NOMO-1 treated with dmso at 0.1 percent for 144 hours (cell line): ENCODE data around the gene PPP1CA.

Experiments used
- DNase-seq: peaks from one replicate; lab custom pipeline; 2025; ENCODE audit not compliant: unreplicated experiment; lab: John Stamatoyannopoulos, UW

PPP1CA gene

DNA sequence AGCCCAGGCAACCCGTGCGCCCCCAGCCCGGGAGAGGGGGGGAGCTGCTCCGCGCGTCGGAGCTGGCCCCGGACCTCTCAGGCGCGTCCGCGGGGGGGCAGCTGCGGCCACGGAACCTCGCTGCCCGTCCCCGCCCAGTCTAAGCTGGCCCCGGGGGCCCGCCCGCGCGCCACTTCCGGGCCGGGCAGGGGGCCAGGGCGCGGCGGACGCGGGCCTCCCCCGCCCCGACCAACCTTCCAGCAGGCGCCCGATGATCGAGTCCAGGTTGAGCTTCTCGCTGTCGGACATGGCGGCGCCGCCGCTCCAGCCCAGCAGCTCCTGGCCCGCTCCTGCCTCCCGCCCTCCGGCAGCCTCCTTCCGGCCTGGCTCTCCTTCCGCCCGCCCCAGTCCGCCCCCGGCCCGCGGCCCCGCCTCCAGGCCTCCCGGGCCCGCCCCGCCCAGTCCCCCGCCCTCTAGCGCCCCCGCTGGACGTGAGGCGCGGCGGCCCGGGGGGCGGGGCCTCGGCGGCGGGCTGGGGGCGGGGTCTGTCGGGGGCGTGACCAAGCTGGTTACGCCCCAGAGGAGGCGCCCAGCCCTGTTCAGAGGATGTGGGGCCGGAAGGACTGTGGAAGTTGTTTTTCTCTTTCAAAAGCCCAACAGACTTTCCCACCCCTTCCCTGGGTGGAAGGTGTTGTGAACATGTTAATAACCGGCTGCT is at the start of gene PPP1CA:
Gene PPP1CA, minus strand, starts transcription at position 364 of the 697 bp plus-strand sequence. Its CDS starts 76 bp downstream, at position 288.
- peak; percentile 89 for DNase-seq

DNA sequence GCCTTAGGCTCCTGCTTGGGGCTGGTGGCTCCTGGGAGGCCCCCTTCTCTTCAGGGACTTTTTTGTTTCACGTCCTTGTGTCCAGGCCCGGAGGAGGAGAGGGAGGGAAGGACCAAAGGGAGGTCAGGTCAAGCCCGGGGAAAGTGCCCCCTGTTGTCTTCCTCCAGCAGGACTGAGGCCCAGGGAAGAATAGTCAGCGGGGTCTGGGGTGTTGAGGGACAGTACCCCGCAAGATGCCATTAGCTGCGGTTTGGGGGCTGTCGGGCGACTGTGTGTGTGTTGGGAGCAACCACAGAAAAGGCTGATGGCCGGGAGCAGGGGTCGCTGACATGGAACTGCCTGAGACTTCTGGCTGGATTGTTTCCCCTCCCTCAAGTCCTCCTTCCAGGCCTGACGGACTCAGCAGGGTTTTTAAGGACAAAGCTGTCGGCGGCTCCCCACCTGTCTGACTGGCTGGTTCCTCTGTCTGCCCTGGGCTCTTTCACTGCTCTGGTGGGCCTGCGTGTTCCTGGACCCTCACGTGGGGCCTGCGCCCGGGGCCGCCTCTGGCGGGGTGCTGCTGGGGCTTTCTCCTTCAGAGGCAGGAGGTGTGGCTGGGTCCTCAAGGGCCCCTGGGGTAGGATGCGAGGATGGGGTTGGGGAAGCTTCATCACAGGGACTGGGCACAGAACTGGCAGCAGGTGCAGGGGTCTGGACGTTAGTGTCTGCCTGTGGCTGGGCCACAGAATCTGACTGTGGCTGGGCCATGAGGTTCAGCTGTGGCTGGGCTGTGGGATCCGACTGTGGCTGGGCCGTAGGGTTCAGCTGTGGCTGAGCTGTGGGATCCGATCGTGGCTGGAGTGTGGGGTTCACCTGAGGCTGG is 49.4 kb upstream of the PPP1CA start:
- no peak for DNase-seq

DNA sequence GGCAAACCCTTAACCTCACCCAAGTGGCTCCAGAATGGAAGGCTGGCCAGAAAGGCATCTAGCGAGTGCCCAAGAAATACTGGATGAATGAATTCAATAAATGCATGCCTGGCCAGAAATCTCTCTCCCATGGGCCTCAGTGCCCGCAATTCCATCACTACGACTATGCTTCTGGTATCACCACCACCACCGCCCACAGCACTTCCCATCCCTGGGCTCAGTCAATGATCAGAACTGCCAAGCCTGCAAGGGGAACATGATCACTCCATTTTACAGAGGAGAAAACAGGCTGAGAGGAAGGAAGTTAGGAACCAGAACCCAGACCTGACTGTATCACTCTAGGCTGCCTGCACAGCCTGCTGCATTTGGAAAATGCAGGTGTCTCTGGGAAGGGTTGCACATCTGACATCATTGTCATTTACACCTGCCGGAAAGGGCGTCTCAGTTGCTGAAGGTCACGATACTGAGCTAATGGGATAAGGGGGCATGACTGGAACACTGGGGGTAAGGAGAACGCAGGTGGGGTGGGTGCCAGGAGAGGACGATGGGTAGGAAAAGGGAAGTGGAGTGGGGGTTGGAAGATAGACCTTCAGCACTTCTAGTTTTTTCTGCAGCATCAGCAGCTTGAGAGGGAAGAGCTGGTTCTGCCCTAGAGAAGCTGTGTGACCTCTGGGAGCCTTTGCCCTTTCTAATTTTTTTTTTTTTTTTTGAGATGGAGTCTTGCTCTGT is 47.6 kb upstream of the PPP1CA start:
- peak; percentile 20 for DNase-seq

DNA sequence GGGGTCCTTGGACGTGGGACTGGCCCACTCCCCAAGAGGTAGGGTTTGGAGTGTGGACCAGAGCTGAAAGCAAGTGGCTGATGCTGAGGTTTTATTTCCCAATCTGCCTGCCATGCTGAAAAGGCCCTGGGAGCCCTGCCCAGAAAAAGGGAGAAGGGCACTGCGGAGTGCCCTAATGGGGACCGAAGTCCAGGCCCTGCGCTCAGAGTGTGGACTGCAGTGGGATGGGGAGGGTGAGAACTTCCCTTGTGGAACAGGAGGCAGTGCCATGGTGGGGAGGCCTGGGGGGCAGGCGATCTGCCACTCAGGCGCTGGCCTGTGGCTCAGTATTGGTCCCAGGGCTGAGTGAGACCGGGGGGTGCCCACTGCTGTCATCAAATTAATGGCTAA is 46.6 kb upstream of the PPP1CA start:
- DNase-seq, result no peak

DNA sequence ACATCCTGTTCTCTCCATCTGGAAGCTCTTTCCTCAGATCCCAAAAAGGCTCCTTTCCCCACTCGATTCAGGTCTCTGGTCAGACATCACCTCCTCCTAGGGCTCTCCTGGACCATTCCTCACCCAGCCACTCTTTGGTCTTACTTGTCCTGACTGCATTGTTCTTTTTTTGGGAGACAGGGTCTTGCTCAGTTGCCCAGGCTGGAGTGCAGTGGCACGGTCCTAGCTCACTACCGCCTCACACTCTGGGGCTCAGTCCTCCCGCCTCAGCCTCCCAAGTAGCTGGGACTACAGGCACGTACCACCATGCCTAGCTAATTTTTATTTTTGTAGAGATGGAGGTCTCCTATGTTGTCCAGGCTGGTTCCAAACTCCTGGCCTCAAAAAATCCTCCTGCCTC is 43.9 kb upstream of the PPP1CA start:
- DNase-seq, result no peak

DNA sequence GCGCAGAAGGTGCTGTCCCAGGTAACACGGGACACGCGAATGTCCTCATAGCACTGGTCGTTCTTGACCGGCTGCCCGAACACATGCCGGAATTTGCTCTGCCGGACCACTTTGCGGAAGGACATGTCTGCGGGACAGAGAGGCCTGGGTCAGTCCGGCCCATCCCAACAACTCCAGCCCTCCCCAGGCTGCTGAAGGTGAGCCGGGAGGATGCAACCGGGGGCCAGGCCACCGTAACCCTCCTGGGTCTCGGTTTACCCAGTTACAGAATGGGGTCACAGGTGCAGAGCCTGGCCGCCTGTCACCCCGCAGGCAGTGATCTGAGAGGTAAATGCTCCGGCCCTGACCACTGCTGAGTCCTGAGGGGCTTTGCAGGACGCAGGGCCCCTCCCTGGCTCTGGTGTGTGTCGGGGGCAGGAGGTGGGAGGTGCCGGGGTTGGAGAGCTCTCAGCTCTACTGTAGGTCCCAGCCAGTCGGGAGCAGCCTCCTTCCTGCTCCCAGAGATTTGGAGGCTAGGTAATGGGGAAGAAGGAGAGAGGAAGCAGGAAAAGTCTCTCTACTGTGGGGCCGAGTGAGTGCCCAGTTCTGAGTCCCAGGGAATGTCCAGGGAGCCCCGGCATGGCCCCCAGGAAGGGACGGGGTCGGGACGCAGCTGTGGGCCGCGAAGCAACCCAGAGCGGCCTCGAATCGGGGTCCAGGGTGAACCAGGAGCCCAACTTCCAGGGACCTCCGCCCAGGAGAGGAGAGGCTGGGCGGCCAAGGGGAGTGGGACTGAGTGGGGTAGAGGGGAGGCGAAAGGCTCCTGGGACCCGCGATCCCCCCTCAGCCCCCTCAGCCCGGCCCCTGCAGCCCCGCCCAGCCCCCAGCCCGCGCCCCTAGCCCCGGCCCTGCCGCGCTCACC is 41.1 kb upstream of the PPP1CA start:
- no peak for DNase-seq

DNA sequence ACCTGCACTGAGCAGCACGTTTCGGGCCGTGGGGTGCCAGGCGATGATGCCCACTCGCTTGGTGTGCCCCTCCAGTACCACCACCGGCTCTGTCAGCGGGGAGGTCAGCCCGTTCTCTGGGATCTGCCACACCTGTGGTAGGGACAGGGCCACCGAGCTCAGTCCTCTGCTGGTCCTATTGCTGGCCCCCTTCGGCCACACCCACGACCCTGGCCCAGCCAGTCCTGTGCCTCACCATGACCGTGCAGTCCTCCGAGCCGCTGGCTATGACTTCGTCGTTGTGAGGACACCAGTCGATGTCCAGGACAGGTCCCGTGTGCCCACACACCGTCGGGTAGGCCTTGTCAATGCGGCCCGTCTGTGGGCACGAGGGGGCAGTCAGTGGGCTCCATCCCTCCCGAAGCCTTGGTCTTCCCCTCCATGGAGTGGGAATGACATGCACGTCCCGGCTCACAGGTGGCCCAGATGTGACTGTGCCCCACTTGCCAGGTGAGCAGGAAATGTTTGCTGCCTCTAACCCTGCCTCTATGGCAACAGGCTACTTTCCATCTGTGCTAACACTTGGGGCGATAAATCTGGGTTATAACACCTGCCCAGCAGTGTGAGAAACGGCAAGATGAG is 40.2 kb upstream of the PPP1CA start:
- no peak for DNase-seq

DNA sequence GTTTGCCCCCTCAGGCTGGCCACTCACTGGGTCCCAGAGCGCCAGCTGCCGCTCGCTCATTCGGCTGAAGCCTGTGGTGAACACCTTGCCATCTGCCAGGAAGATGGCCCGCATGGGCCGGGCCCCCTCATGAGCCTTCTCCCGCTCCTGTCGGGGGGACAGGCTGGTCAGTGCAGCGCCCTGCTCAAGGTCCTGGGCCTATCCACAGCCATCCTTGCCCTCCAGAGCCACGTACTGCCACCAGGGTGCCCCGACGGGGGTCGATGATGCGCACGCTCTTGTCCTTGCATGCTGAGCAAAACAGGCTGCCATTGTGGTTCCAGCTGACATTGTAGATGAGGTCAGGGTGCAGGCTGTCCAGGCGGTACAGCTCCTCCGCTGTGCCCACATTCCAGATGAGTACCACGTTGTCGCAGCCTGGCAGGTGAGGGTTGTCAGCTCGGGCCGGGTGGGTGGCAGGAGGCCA is 39.5 kb upstream of the PPP1CA start:
- no peak for DNase-seq

DNA sequence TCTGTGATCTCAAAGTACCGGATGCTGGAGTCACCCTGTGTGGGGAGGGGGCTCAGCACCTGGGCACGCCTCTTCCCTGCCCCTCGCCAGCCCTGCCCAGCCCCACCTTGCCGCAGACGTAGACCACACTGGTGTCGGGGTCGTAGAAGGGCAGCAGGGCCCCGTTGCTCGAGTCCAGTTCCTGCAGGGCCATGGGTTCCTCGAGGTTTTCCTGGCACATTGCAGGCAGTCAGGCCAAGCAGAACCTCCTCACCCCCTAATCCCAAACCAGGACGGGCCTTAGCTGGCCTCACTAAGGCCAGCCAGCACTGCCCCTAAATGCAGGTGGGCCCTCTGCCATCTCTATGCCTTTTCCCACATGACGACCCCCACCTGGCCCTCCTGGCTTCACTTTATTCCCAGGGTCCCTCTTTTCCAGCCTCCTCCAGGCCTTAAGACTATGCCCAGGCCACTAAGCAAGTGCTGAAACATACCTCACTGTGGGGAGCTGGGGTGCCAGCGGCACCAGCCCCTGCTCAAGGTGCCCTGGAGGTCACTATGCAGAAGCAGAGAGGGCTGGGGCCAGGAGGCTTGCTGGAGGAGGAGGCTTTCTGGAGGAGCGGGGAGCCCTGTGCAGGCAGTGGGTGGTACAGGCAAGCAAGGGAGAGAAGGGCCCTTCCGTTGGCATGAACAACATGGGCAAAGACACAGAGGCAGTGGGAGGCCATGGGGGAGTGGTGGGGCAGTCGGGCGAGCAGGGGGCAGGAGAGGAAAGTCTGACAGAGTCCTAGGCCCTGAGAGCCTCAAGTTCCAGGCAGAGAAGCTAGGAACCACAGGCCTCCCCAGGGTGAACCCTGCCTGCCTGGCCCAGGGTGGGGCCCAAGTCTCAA is 38.8 kb upstream of the PPP1CA start:
- DNase-seq, result no peak

DNA sequence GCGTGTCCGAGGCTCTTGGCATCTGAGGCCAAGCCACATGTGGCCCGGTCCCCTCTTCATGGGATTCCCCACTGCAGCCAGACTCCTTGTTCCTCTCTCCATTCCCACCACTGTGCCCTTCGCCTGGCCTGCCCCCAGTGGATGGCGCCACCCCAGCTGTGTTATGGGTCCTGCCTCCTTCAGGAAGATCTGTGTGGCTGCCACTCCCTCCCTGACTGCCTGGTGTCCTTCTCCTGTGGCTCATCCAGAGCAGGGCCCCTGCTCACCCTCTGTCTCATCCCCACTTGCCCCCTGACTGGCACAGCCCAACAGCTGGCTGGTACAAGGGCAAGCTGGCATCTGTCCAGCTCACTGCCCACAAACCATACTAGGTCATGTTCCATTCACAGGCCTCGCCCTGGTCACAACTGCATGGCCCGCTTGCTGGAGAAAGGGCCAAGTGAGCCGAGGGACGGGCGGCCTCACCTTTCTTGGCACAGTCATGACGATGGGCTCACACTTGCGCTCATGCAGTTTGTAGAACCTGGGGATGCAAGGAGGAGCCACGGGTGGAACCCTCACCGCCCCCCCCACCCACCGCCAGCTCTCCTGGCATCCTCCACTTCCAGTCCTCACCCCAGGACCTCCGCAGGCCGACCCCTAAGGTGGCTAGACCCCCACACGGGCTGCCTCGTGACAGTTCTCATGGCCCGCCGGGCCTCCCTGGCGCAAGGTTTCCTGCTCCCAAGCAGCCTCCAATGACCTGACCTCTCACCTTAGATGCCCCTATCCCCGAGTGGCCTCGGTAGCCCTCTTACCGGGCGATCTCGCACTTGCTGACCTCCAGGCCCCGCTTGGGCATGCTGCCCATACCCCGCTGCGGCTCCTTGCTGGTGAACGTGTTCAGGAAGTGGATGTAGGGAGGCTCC is 37.9 kb upstream of the PPP1CA start:
- no peak for DNase-seq

DNA sequence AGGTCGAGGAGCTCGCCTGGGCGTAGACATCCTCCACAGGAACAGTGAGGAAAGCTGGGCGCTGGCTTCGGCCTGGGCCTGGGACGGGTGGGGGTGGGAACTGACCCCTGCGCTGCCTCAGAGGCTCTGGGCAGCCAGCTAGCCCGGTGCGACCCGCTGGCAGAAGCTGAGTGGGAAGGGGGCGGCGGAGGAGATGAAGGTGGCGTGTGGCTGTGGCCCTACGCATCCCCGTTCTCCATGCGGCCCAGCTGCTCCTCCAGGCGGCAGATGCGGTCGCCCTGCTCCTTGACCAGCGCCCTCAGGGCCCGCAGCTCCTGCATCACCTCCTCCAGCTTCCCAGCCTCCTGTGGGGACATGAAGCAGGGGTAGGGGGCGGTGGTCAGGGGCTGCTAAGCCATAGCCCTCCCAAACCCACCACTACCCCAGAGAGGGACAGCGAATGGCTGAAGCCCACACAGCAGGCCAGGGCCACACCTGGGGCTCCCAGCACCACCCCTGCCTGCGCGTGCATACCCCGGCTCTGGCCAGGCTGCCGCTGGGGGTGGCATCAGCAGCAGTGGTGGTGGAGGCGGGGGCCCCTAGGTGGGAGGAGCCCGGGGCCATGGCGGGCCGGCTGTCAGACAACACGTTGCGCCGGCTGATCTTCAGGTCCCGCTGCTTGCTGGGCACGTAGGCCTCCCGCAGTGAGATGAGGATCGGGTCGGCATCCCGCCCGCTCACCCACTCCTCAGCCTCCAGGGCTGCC is 36.7 kb upstream of the PPP1CA start:
- DNase-seq, result no peak

DNA sequence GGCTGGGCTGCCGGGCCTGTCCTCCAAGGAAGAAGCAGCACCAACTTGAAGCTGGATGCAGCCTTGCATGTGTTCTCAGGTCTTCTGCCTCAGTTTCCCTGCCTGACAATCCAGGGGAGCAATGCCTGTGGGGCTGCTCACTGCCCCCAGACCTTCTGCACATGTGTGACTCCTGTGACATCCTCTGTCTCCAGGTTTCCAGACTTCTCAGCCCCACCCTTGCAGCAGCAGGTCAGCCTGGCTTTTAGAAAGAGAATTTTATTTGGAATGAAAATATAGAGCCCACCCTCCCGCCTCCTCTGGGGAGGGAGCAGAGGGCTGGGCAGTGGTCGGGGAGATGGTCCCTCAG is 36.1 kb upstream of the PPP1CA start:
- no peak for DNase-seq

DNA sequence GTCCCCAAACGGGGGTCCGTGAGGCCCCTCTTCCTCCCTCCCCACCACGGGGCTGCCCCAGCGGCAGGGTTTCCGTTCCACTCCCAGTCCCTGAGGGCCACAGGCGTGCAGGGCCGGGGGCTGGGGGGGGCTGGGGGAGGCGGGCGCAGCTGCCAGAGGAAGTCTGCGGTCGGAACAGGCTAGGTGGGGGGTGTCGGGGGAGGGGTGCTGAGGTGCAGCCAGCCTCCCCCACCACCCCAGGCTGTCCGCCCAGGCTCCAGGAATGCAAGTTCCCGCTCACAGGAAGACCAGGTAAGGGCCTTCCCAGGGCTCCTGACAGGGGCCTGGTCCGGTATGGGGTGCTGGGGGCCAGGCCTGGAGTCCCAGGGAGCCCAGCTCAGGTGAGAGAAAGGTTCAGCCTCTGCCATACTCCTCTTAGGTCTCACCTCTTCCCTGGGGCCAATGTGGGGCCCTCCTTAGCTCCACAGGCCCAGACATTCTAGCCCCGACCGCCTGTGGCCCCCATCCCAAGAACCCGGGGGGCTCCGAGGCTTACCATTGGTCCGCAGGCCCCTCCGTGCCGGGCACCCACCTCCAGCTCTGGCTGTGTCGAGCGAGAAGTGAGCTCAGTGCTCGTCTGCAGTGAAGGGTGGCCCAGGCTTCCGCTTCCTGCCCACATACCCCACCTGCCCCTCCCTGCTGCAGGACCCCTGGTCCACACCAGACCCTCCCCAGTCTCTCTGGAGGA is 35.6 kb upstream of the PPP1CA start, which contains the start of gene PTPRCAP:
Gene PTPRCAP, minus strand, starts transcription at position 601 of the 727 bp plus-strand sequence. Its CDS starts 63 bp downstream, at position 538.
- no peak for DNase-seq

DNA sequence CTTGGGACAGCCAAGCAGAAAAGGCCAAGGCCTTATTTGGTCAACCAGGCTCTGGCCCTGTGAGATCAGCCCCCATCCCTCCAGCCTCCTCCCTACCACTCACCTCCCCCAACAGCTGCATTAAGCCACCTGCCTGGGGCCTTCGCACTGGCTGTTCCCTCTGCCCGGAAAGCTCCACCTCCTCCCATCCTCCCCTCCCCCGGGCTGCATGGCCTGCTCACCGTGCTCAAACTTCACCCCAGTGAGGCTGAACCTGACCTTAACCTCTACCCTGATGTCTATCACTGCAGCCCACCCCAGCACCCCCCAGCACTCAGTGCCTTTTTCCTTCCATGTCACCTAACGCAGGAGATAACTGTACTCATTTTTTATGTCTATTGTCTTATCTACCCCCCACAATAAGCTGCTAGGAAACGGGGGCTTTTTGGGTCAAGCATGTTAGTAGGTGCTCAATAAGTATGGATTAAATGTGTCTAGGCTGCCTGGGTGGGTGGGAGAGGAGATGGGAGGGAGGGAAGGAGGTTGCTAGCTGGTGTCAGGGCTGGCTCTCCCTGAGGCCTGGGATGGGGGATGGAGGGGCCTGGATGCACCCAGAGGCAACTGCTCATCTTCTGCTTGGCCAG is 34.9 kb upstream of the PPP1CA start:
- no peak for DNase-seq

DNA sequence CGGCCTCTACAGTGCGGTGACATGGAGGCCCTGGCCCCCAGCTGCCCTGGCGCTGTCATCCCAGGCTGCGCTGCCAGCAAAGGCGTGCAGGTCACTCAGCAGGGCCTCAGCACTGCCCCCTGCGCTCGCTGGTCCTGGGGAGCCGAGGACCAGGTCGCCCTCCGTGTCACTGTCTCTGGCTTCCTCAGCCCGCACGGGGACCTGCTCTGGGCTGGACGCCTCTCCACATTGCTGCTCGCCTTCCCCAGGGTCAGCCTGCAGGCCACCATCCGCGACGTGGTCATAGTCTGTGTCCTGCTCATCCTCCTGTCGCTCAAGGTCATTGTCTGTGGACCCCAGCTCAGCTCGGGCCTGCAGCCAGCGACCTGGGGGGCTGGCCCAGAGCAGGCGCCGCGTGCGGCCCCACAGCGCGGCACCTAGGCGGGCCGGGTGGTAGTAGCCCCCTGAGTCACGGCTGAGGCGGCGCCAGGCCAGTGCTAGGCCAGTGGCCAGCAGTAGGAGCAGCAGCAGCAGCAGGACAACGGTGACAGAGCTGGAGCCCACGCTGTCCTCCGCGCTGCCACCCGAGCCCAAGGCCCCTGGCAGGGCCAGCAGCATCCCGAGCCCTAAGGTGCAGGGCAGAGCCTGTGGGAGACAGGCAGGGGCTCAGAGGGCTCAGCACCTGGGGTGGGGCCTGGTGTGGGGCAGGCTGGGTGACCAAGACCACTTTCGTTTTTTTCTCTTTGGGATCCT is 34.2 kb upstream of the PPP1CA start:
- no peak for DNase-seq
